HAP-1 (cell line): Measurements from ENCODE around the gene XK.
"Not testable (repeated sequence)": the region's sequence is repeated elsewhere in the genome, so short reads cannot be mapped to it uniquely, and the experiment has no call there.

Experiments used
- DNase-seq, 2 experiments: peaks; one replicate each; pipeline ENCODE4 v3.0.0-alpha.2; 2016 to 2020; ENCODE audit warnings: low spot score in 2 of 2
- H3K27me3 ChIP-seq: fragments of 250-450 bp; sonication (Bioruptor Pico); 2 replicates; pipeline ENCODE4 v1.5.1; 2020; ENCODE audit warnings: low read depth, mild to moderate bottlenecking, moderate library complexity
- H3K36me3 ChIP-seq: fragments of 250-450 bp; sonication (Bioruptor Pico); replicated peaks from 2 replicates; pipeline ENCODE4 v1.5.1; 2020; ENCODE audit warnings: mild to moderate bottlenecking
- H3K4me1 ChIP-seq: fragments of 250-450 bp; sonication (Bioruptor Pico); 2 replicates; pipeline ENCODE4 v1.5.1; 2020; ENCODE audit warnings: mild to moderate bottlenecking
- H3K4me3 ChIP-seq: fragments of 250-450 bp; sonication (Bioruptor Pico); 2 replicates; pipeline ENCODE4 v1.5.1; 2020; ENCODE audit warnings: mild to moderate bottlenecking, moderate library complexity
- H3K9me3 ChIP-seq: fragments of 250-450 bp; sonication (Bioruptor Pico); 2 replicates; pipeline ENCODE4 v1.5.1; 2020; ENCODE audit warnings: mild to moderate bottlenecking, moderate library complexity
- in situ Hi-C: fragments of 300-500 bp; cut with MboI; formaldehyde crosslinking; loops from 3 replicates; pipeline ENCODE4 v1.14.3; 2020; ENCODE audit warnings: low sequenced_read_pairs, inconsistent platforms, mixed read lengths

XK gene, protein sequence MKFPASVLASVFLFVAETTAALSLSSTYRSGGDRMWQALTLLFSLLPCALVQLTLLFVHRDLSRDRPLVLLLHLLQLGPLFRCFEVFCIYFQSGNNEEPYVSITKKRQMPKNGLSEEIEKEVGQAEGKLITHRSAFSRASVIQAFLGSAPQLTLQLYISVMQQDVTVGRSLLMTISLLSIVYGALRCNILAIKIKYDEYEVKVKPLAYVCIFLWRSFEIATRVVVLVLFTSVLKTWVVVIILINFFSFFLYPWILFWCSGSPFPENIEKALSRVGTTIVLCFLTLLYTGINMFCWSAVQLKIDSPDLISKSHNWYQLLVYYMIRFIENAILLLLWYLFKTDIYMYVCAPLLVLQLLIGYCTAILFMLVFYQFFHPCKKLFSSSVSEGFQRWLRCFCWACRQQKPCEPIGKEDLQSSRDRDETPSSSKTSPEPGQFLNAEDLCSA

DNA sequence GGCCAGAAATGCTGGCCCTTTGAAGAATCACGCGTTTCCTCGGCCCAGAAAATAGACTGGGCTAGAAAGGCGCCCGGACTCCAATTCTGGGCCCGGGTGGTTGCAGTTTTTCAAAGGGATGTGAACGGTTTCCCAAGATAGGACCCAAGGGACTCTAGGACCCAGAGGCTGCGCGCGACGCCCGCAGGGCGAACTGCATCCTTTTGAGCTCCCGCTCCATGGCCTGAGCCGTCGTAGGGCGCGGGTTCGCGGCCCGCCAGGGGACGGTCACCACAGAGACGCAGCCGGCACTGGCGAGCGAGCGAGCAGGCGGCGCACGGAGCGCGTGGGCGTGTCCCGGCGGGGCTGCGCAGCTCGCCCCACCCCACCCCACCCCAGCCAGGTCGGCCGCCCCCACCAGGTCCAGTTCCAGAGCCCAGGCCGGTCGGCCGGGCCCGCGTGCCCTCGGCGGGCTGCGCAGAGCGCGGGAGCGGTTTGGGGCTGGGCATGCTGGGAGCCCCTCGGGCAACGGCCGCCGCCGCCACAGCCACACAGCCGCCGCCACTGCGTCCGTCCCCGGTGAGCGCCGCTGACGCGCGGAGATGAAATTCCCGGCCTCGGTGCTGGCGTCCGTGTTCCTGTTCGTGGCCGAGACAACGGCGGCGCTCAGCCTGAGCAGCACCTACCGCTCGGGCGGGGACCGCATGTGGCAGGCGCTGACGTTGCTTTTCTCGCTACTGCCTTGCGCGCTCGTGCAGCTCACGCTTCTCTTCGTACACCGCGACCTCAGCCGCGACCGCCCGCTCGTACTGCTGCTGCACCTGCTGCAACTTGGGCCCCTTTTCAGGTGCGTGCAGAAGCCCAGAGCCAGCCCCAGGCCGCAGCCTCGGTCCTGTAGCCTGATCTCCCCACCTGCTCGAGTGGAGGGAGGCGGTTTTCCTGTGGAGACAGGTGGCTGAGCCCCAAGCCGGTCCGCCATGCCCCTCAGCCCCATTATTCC lies at the start of gene XK:
TSS of gene XK (plus strand) at position 411 of the 979 bp plus-strand sequence. CDS start at position 582, 171 bp downstream.
- Histone ChIP-seq H3K4me3 (peak within 1 kb of the TSS; percentile 37), H3K27me3 (no peaks in the 10 kb centered on the region), H3K9me3 (no peaks in the 10 kb centered on the region), H3K4me1 (peaks cover 29% of the 10 kb centered on the region), H3K36me3 (no peaks in the 10 kb centered on the region)
- in situ Hi-C loops = no loop called here
- peak; percentile 66 to 89 for DNase-seq

DNA sequence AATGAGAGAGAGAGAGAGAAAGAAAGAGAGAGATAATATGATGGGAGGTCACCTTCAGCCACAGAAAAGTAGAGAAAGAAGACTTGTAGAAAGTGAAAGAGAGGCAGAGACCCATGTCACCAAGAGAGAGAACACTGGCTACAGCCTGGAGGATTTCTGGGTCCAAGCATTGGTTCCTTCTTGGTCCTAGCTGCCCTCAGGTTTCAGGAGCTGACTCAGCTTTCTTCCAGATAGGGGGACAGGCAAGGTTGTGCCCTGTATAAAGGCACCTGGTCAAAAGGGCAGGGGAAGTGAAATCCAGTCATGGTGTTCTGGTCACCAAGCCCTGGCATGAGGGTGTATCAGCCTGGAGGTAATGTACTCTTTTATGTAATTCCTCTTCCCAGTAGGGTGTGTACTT lies 47.5 kb upstream of the XK start:
- H3K36me3 ChIP-seq = no peaks in the 10 kb centered on the region
- in situ Hi-C loops = no loop called here
- no peak overlapping the region for H3K4me3 ChIP-seq
- no peak for DNase-seq
- no peaks in the 10 kb centered on the region; the same call in none of the 2 replicates for H3K4me1 ChIP-seq
- no peaks in the 10 kb centered on the region for H3K27me3 ChIP-seq
- H3K9me3 ChIP-seq = no peaks in the 10 kb centered on the region

DNA sequence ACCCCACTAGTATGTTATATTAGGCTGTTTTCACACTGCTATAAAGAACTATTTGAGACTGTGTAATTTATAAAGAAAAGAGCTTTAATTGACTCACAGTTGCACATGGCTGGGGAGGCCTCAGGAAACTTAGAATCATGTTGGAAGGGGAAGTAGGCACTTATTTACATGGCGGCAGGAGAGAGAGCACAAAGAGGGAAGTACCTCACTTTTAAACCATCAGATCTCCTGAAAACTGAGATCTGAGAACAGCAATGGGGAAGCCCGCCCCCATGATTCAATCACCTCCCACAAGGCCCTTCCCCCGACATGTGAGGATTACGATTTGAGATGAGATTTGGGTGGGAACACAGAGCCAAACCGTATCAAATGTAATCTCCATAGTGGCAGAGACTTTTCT lies 45.4 kb upstream of the XK start:
- no peaks in the 10 kb centered on the region for H3K9me3 ChIP-seq
- no peak for DNase-seq
- no peaks in the 10 kb centered on the region for H3K27me3 ChIP-seq
- H3K4me1 ChIP-seq = peaks cover 9% of the 10 kb centered on the region
- in situ Hi-C loops = no loop called here
- no peaks in the 10 kb centered on the region for H3K36me3 ChIP-seq
- no peak overlapping the region for H3K4me3 ChIP-seq

DNA sequence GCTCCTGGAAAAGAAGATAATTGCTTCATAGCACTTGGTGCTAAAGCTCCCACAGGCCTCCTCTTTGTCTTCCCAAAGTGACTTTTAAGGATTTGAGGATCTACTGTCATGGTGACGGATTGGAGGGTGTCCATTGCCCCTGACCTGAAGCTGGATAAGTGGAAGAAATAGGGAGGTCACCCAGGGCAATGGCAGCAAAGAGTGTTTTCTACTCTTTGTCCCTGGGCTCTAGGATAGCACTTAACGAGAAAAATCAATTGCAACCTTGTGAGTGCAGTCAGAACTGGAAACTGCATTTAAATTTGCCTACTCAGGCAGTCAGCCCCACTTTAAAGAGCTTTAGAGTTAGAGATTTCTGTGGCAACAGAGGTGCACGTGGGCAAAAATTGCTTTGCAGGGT lies 43.7 kb upstream of the XK start:
- peaks cover 17% of the 10 kb centered on the region for H3K4me1 ChIP-seq
- no peaks in the 10 kb centered on the region for H3K27me3 ChIP-seq
- no peak overlapping the region for H3K4me3 ChIP-seq
- no peaks in the 10 kb centered on the region for H3K9me3 ChIP-seq
- no peak for DNase-seq
- in situ Hi-C loops = no loop called here
- no peaks in the 10 kb centered on the region for H3K36me3 ChIP-seq

DNA sequence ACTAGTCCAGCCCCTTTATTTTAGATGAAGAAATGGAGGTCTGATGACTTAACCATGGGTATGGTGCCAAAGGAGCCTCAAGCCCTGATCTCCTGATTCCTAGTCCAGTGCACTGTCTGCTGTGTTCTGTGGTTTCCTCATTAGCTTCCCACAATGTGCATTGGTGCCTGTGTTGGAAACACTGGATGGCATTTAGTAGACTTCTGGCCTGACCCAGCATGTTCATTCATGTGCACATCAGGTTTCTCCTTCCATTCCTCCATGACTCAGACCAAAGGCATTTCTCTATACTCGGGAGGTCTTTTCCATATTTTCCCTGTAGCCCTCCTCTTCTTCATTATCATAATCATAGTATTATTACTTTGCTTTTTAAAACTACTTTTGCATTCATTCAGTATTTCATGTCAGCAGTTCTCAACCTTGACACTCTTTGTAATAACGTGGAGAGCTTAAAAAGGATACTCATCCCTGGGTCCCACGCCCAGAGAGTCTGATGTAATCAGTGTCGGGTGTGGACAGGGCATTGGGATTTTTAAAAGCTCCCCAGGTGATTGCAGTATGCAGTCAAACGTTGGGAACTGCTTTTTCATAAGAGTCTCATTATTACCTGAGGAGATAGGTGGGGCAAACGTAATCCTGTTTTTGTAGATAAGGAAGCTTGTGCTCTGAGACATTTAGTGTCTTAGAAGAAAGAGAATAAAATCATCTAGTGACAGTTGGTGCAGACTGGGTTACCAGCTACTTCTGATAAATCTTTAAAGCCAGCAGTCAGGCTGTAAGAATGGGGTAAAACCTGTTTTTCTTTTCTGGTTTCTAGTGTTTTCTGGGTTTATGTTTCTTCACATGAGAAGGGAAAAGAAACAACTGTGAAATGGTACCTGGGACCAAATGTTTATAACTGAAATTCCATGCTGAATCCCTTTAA lies 40.9 kb upstream of the XK start:
- Histone ChIP-seq H3K27me3 (no peaks in the 10 kb centered on the region), H3K36me3 (no peaks in the 10 kb centered on the region), H3K4me1 (peaks cover 20% of the 10 kb centered on the region), H3K4me3 (no peak overlapping the region), H3K9me3 (no peaks in the 10 kb centered on the region)
- DNase-seq = no peak
- in situ Hi-C loops = no loop called here

DNA sequence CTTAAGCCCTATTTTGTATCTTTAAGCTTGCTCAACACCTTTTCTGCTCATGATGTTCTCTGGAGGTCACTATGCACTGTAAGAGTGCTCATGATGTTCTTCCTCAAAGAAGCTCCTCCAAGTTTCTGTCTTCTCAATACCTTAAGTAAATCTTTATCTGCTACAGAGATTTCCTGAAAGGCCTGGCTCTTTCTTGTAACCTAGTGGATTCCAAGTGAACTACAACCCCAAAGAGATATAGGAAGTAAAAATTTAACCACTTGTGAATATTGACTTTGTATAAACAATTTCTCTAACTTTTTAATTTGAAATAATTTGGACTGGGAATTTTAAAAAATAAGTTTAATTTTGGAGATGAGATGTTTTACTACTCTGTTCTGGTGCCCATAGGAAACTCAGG lies 39.3 kb upstream of the XK start:
- Histone ChIP-seq H3K4me1 (peaks cover 20% of the 10 kb centered on the region), H3K36me3 (no peaks in the 10 kb centered on the region), H3K27me3 (no peaks in the 10 kb centered on the region), H3K4me3 (no peak overlapping the region), H3K9me3 (no peaks in the 10 kb centered on the region)
- in situ Hi-C loops = no loop called here
- DNase-seq = no peak

DNA sequence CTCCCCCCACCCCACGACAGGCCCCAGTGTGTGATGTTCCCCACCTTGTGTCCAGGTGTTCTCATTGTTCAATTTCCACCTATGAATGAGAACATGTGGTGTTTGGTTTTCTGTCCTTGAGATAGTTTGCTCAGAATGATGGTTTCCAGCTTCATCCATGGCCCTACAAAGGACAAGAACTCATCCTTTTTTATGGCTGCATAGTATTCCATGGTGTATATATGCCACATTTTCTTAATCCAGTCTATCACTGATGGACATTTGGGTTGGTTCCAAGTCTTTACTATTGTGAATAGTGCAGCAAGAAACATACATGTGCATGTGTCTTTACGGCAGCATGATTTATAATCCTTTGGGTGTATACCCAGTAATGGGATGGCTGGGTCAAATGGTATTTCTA lies 34.7 kb upstream of the XK start:
- in situ Hi-C loops, H3K4me1 ChIP-seq, DNase-seq, H3K4me3 ChIP-seq, H3K36me3 ChIP-seq, H3K9me3 ChIP-seq, H3K27me3 ChIP-seq: not testable (repeated sequence)

DNA sequence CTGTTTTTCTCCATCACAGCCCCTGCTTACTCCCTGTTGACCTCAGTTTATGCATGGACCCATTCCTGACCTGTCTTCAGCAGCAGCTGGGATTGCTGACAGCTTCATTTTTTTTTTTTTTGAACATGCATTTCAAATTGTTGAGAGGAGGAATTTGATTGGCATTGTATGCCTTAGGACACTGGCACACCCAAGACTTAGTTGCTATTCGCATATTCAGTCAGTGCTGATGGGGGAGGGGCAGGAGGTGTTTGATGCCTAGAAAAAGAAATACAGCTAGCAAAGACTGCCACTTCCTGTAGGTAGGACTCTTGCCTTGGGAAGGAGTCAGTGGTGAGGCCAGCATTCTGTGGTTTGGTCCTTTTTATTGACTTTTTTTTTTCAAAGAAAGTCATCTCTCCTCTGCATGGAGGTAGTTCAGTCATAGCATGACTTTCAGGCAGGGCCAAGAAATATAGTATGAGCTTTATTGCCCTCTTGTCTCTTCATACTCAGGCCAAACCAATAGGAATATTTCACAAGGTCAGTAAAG lies 33.6 kb upstream of the XK start:
- peak in 1 of 2 experiments; percentile 44 for DNase-seq
- H3K4me3 ChIP-seq = no peak overlapping the region
- H3K9me3 ChIP-seq = no peaks in the 10 kb centered on the region
- 0 out of 2 replicates have a peak, but pooled peaks cover 3% of the 10 kb centered on the region for H3K4me1 ChIP-seq
- in situ Hi-C loops = no loop called here
- no peaks in the 10 kb centered on the region for H3K27me3 ChIP-seq
- no peaks in the 10 kb centered on the region for H3K36me3 ChIP-seq

DNA sequence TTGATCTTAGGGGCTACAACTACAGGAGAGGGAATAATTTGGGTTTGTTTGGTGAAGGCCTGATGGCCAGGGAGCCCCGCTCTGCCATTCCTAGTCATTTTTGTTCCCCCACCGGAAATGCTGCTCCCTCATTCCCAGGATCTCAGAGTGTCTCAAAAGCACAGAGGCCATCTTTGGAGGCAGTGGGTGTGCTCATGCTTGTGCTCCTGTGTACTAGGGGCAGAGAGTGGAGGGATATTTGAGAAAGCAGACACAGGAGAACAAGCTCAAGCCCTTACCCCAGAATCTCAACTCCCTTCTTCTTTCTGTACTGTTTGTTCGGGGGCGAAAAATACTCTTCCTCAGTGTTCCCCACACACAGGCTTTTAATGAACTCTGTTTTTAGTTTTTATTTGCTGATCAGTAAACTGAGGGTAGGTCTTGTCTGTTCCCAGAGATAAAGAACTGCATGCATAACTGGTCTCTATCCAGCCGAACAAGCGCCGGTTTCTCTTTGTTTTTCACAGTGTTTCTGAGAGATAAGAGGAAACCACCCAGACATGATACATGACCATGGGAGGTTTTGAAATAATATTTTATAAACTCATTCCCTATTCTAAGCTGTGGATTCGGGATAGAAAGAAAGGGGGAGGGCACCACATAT lies 32.9 kb upstream of the XK start:
- no peak overlapping the region for H3K4me3 ChIP-seq
- H3K4me1 ChIP-seq = peaks cover 5% of the 10 kb centered on the region
- H3K9me3 ChIP-seq = no peaks in the 10 kb centered on the region
- no peak for DNase-seq
- in situ Hi-C loops = no loop called here
- no peaks in the 10 kb centered on the region for H3K27me3 ChIP-seq
- H3K36me3 ChIP-seq = no peaks in the 10 kb centered on the region

DNA sequence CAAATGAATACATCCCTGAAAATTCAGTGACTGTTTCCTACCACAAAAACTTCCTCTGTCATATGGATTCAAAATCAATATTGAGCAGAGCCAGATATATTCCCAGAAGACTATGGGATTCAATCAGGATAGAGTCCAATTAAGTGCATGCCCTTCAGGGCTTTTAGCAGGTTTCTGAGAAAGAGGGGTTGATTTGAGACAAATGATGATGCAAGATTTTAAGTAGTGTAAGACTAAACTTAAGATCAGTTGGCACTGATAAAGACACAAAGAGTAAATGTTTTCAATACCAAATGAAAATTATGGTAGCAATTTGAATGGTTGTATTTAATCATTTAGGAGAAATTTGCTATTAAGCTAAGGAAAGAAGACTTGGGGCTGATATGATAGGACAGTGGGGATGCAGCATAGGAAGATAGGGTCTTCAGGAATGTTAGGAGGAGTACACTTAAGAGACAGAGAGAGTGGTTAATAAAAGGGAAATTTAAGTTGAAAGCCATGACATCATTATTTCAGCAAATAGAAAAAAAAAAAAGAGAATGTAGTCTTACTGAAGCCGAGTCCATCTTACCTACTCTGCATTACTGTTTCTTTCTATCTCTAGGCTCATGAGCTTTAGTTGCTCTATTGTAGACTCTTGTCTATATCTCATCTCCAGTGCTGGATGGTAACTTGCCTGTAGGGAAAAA lies 32.0 kb upstream of the XK start:
- no peak for DNase-seq
- in situ Hi-C loops = no loop called here

DNA sequence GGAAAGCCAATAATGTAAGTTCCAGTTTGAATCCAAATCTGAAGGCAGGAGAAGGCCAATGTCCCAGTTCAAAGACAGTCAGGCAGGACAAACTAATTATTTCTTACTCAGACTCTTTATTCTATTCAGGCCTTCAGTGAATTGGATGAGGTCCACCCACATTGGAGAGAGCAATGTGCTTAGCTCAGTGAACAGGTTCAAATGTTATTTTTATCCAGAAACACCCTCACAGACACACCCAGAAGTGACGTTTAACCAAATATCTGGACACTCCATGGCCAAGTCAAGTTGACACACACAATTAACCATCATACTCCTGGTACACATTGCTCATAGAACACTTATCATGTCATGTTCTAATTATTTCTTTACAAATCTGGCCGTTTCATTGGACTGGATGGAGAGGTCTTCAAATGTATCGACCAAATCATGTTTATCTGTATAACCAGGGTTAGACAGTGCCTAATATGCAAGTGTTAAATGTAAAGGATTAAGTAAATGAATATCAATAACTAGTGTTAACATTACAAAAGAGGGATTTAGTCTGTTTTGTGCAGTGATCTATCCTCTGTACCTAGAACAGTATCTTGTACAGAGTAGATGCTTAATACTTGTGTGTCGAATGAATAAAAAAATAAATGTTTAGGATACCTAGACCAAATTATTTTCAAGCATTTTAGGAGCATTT lies 27.1 kb upstream of the XK start:
- H3K4me3 ChIP-seq = no peak overlapping the region
- peaks cover 19% of the 10 kb centered on the region for H3K4me1 ChIP-seq
- in situ Hi-C loops = no loop called here
- no peaks in the 10 kb centered on the region for H3K36me3 ChIP-seq
- peak; percentile 51 to 97 for DNase-seq
- H3K27me3 ChIP-seq = no peaks in the 10 kb centered on the region
- H3K9me3 ChIP-seq = no peaks in the 10 kb centered on the region

More for the DNA sequence above, 32.0 kb upstream of the XK start:
- Histone ChIP-seq H3K36me3 (no peaks in the 10 kb centered on the region), H3K4me1 (peaks cover 10% of the 10 kb centered on the region), H3K27me3 (no peaks in the 10 kb centered on the region), H3K9me3 (no peaks in the 10 kb centered on the region), H3K4me3 (no peak overlapping the region)

DNA sequence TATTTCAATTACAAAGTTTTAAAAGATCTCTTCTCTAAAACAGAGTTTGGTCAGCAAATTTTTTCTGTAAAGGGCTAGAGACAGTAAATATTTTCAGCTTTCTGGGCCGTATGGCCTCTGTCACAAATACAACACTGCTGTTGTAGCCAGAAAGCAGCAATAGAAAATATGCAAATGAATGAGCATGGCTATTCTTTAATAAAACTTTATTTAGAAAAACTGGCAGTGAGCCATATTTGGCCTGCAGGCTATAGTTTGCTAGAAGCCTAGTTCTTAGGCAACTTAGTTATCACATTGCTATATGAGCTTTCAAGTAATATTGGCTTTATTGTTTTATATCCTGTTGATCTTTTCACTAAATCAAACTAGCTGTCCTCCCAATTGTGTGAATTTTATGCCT lies 26.5 kb upstream of the XK start:
- no peaks in the 10 kb centered on the region for H3K9me3 ChIP-seq
- DNase-seq = peak; percentile 35 to 68
- H3K27me3 ChIP-seq = no peaks in the 10 kb centered on the region
- no peaks in the 10 kb centered on the region for H3K36me3 ChIP-seq
- in situ Hi-C loops = no loop called here
- H3K4me1 ChIP-seq = peaks cover 19% of the 10 kb centered on the region
- no peak overlapping the region for H3K4me3 ChIP-seq
